Measurements from ENCODE around the gene ACYP1. TPM values are rescaled to one million over a fixed set of nuclear protein-coding genes. Genes with fewer than 3 reads are reported as not detected.

The ACYP1 gene
- total RNA-seq, 2 experiments from 2014 or later, result 65.0 to 97.5 TPM

GRCh38 chr14:75098212-75098611 is 34.4 kb upstream of the ACYP1 start:
- Histone ChIP-seq H3K4me2 (ENCODE audit: low read length) (no peak overlapping the region), H4K20me1 (ENCODE audit: insufficient read depth, low read length) (no peaks in the 10 kb centered on the region), H3K9me3 (ENCODE audit: low read length) (no peaks in the 10 kb centered on the region), H3K79me2 (ENCODE audit: insufficient read depth, low read depth, low read length) (no peaks in the 10 kb centered on the region), H3K9me2 (ENCODE audit: insufficient read depth, low read length) (no peaks in the 10 kb centered on the region), H3K4me1 (ENCODE audit: insufficient read depth, low read length, poor library complexity, severe bottlenecking) (no peaks in the 10 kb centered on the region), H3K36me3 (ENCODE audit: insufficient read depth, low read length) (peaks cover 81% of the 10 kb centered on the region), H3K4me3 (ENCODE audit: low read depth, low read length, poor library complexity, severe bottlenecking) (no peak overlapping the region), H3K27ac (ENCODE audit: low read depth, low read length, poor library complexity, severe bottlenecking) (no peak overlapping the region), H2AFZ (ENCODE audit: low read length) (no peak overlapping the region)
- ChIA-PET POLR2A (no interaction called here), CTCF (ENCODE audit: unreplicated experiment) (no interaction called here)
- intact Hi-C loops (cut with micrococcal nuclease; ENCODE audit: unreplicated experiment), result no loop called here
- DNase-seq (ENCODE audit: low spot score), result no peak
- no TSS peak for BruUV-seq (replicated peaks)
- TF ChIP-seq EZH2phosphoT487 (IDR thresholded peaks at IDR 0.05; ENCODE audit: borderline replicate concordance, low read depth, low read length) (no peak), CTCF (conservative IDR thresholded peaks at IDR 0.05; ENCODE audit: low read length) (no peak)

- ChIA-PET POLR2A (no interaction called here), CTCF (ENCODE audit: unreplicated experiment) (no interaction called here)
- H4K20me1 ChIP-seq (ENCODE audit: insufficient read depth, low read length), result no peaks in the 10 kb centered on the region
- no peak overlapping the region for H3K4me3 ChIP-seq (ENCODE audit: low read depth, low read length, poor library complexity, severe bottlenecking)
- no peaks in the 10 kb centered on the region for H3K79me2 ChIP-seq (ENCODE audit: insufficient read depth, low read depth, low read length)
- BruUV-seq (replicated peaks), result no TSS peak
- no peak for DNase-seq (ENCODE audit: low spot score)
- no peak overlapping the region for H3K4me2 ChIP-seq (ENCODE audit: low read length)
- H3K9me2 ChIP-seq (ENCODE audit: insufficient read depth, low read length), result no peaks in the 10 kb centered on the region
- intact Hi-C loops (cut with micrococcal nuclease; ENCODE audit: unreplicated experiment), result no loop called here
- no peak overlapping the region for H2AFZ ChIP-seq (ENCODE audit: low read length)
- peaks cover 81% of the 10 kb centered on the region for H3K36me3 ChIP-seq (ENCODE audit: insufficient read depth, low read length)
- TF ChIP-seq EZH2phosphoT487 (IDR thresholded peaks at IDR 0.05; ENCODE audit: borderline replicate concordance, low read depth, low read length) (no peak), CTCF (conservative IDR thresholded peaks at IDR 0.05; ENCODE audit: low read length) (no peak)
- no peaks in the 10 kb centered on the region for H3K4me1 ChIP-seq (ENCODE audit: insufficient read depth, low read length, poor library complexity, severe bottlenecking)
- H3K27ac ChIP-seq (ENCODE audit: low read depth, low read length, poor library complexity, severe bottlenecking), result no peak overlapping the region
- H3K9me3 ChIP-seq (ENCODE audit: low read length), result no peaks in the 10 kb centered on the region
These were observed 33.1 kb upstream of the ACYP1 start for GRCh38 chr14:75096959-75097358.

- H3K4me3 ChIP-seq (ENCODE audit: low read depth, low read length, poor library complexity, severe bottlenecking), result no peak overlapping the region
- ChIA-PET POLR2A (interaction anchor here (0.7 to 1.1 kb wide), 2 partner anchors 74 to 381 kb away, joined by 3 to 7 read pairs; no protein-coding TSS in a partner anchor), CTCF (ENCODE audit: unreplicated experiment) (no interaction called here)
- no peak overlapping the region for H3K4me2 ChIP-seq (ENCODE audit: low read length)
- no peak overlapping the region for H3K27ac ChIP-seq (ENCODE audit: low read depth, low read length, poor library complexity, severe bottlenecking)
- H3K4me1 ChIP-seq (ENCODE audit: insufficient read depth, low read length, poor library complexity, severe bottlenecking), result no peaks in the 10 kb centered on the region
- no peak for TF ChIP-seq CTCF (conservative IDR thresholded peaks at IDR 0.05; ENCODE audit: low read length)
- TF ChIP-seq EZH2phosphoT487 (IDR thresholded peaks at IDR 0.05; ENCODE audit: borderline replicate concordance, low read depth, low read length), result no peak
- H3K9me2 ChIP-seq (ENCODE audit: insufficient read depth, low read length), result no peaks in the 10 kb centered on the region
- H3K36me3 ChIP-seq (ENCODE audit: insufficient read depth, low read length), result peaks cover 85% of the 10 kb centered on the region
- no TSS peak for BruUV-seq (replicated peaks)
- DNase-seq (ENCODE audit: low spot score), result no peak
- intact Hi-C loops (cut with micrococcal nuclease; ENCODE audit: unreplicated experiment), result no loop called here
- no peak overlapping the region for H2AFZ ChIP-seq (ENCODE audit: low read length)
- H3K79me2 ChIP-seq (ENCODE audit: insufficient read depth, low read depth, low read length), result no peaks in the 10 kb centered on the region
- H4K20me1 ChIP-seq (ENCODE audit: insufficient read depth, low read length), result no peaks in the 10 kb centered on the region
- no peaks in the 10 kb centered on the region for H3K9me3 ChIP-seq (ENCODE audit: low read length)
These were observed 31.9 kb upstream of the ACYP1 start for GRCh38 chr14:75095690-75096089.
